T-cell (primary cell): ENCODE data around the gene RALGAPA2. TPM values are rescaled to one million over a fixed set of nuclear protein-coding genes. Genes with fewer than 3 reads are reported as not detected.

Source experiments
- ATAC-seq, 4 experiments: fragments of 200-7000 bp in 3 of 4; fragments of 150-1000 bp in 1 of 4; cut with Tn5 transposase; replicated peaks in 1 of 4; 1 replicate in 3 of 4; 2 replicates in 1 of 4; pipeline ENCODE4 v1.10.0; 2021; ENCODE audit warnings: moderate library complexity in 3 of 4, mild to moderate bottlenecking in 2 of 4, moderate number of reproducible peaks in 1 of 4
- CTCF ChIA-PET, 2 donors: fragments of 300-600 bp; sonication (Branson Sonifier 250); formaldehyde crosslinking; loops; one replicate each; lab custom pipeline; 2022; ENCODE audit warnings: antibody characterized with exemption in 2 of 2; lab: Charles Lee
- POLR2A ChIA-PET, 2 donors: fragments of 300-600 bp; sonication (Branson Sonifier 250); formaldehyde crosslinking; loops; one replicate each; lab custom pipeline; 2022; ENCODE audit warnings: antibody characterized with exemption in 2 of 2; lab: Charles Lee
- DNase-seq, 35 experiments: peaks; one replicate each; pipeline versions ENCODE4 v3.0.0 to v3.0.0-alpha.2; 2013 to 2023
- H3K27ac ChIP-seq: one replicate; pipeline ENCODE4 v1.5.1; 2013; ENCODE audit warnings: low read length
- H3K27me3 ChIP-seq, 2 experiments: replicated peaks in 1 of 2; 1 replicate in 1 of 2; 2 replicates in 1 of 2; pipeline versions ENCODE4 v1.6.1 to v1.7.0; 2013; ENCODE audit warnings: low read length in 1 of 2, mixed read lengths in 1 of 2; ENCODE audit not compliant: control insufficient read depth in 2 of 2, insufficient read depth in 2 of 2; ENCODE audit errors: extremely low read depth in 1 of 2
- H3K36me3 ChIP-seq, 2 donors: 1 replicate in 1 of 2; 2 replicates in 1 of 2; pipeline versions ENCODE4 v1.6.1 to v1.7.0; 2013; ENCODE audit warnings: low read length in 1 of 2; ENCODE audit not compliant: control insufficient read depth in 2 of 2, insufficient read depth in 1 of 2; ENCODE audit errors: extremely low read depth in 1 of 2
- H3K4me1 ChIP-seq, 2 experiments: 1 replicate in 1 of 2; 2 replicates in 1 of 2; pipeline versions ENCODE4 v1.6.1 to v1.7.0; 2013; ENCODE audit warnings: low read length in 2 of 2, mixed read lengths in 1 of 2; ENCODE audit not compliant: insufficient read depth in 2 of 2, control insufficient read depth in 1 of 2; ENCODE audit errors: extremely low read depth in 1 of 2
- H3K4me3 ChIP-seq, 2 donors: 1 replicate in 1 of 2; 2 replicates in 1 of 2; pipeline versions ENCODE4 v1.5.1 to v1.7.0; 2013; ENCODE audit warnings: mild to moderate bottlenecking in 2 of 2, low read length in 1 of 2, moderate library complexity in 1 of 2; ENCODE audit not compliant: control insufficient read depth in 1 of 2; ENCODE audit errors: extremely low read depth in 1 of 2
- H3K9me3 ChIP-seq: 2 replicates; pipeline ENCODE4 v1.7.0; 2013
- H3K27ac Mint-ChIP-seq, 2 donors: one replicate each; pipeline ENCODE4 v1.8.0; 2020 to 2021; ENCODE audit warnings: mild to moderate bottlenecking in 2 of 2, mixed read lengths in 2 of 2
- H3K27me3 Mint-ChIP-seq, 2 donors: one replicate each; pipeline ENCODE4 v1.8.0; 2021 to 2022; ENCODE audit warnings: mixed read lengths in 2 of 2
- H3K36me3 Mint-ChIP-seq: one replicate; pipeline ENCODE4 v1.8.0; 2021; ENCODE audit warnings: mixed read lengths
- H3K4me1 Mint-ChIP-seq, 3 donors: one replicate each; pipeline ENCODE4 v1.8.0; 2020 to 2022; ENCODE audit warnings: mixed read lengths in 3 of 3, mild to moderate bottlenecking in 1 of 3
- H3K4me3 Mint-ChIP-seq, 3 donors: one replicate each; pipeline ENCODE4 v1.8.0; 2020 to 2022; ENCODE audit warnings: mild to moderate bottlenecking in 3 of 3, mixed read lengths in 3 of 3, moderate library complexity in 3 of 3
- H3K9me3 Mint-ChIP-seq, 3 donors: one replicate each; pipeline ENCODE4 v1.8.0; 2020 to 2022; ENCODE audit warnings: mixed read lengths in 3 of 3
- WGBS: methylation state at CpG from one replicate; pipeline ENCODE4 v1.1.5; 2013; ENCODE audit warnings: missing lambda C conversion rate; ENCODE audit not compliant: insufficient coverage; 5-methylcytosine and 5-hydroxymethylcytosine counted together
- total RNA-seq, 35 experiments: library from RNA in 6 of 35; stranded (reverse) in 6 of 35; fragments of 120-200 nt in 1 of 35; gene quantifications; one replicate each; pipeline versions ENCODE4 v1.2.1 to v1.2.4 and lab custom pipeline; 2013 to 2026

Gene RALGAPA2
- total RNA-seq, 5 donors from 2014 or later (not counting 1 experiment from before 2014, with no cell fraction given): 28.0 to 36.1 (median 31.7) TPM

GRCh38 chr20:20737158-20737557 lies 24.7 kb upstream of the RALGAPA2 start:
- Mint-ChIP-seq H3K4me1 (peaks cover 13 to 32% (median 16%) of the 10 kb centered on the region in 3 donors), H3K9me3 (no peaks in the 10 kb centered on the region), H3K36me3 (no peaks in the 10 kb centered on the region), H3K4me3 (no peak overlapping the region), H3K27me3 (peaks cover 4 to 8% of the 10 kb centered on the region in 2 donors), H3K27ac (no peak overlapping the region)
- WGBS: 60% methylated on average over 1 of the region's 2 CpGs
- no peak for DNase-seq
- Histone ChIP-seq H3K27me3 (peaks cover 0 to 8% of the 10 kb centered on the region in 2 experiments), H3K9me3 (no peaks in the 10 kb centered on the region), H3K27ac (no peak overlapping the region), H3K4me3 (no peak overlapping the region), H3K4me1 (peaks cover 8 to 10% of the 10 kb centered on the region in 2 experiments), H3K36me3 (no peaks in the 10 kb centered on the region)
- ATAC-seq: no peak
- ChIA-PET CTCF (interaction anchor here in 1 of 2 donors (0.6 kb wide), 1 partner anchor 38 kb away, joined by 4 read pairs; no protein-coding TSS in a partner anchor), POLR2A (no interaction called here)

DNA sequence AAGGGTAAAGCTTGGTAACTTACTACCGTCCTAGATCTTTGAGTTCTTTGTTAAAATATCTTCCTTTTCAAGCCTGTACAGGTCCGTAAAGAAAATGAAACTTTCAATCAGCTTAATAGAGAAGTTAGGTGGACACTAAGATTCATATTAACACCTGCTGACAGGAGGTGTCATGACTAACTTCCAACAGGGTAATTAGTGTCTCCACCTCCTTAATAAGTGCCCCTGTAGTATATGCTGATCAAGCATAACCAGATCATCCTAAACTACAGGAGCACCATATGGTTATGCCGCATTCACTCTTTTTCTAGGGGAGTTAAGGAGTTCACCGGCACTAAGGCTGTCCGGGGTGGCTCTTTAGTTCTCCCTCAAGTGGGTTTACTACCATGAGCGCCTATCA lies 23.9 kb upstream of the RALGAPA2 start:
- ChIA-PET POLR2A (no interaction called here), CTCF (interaction anchor here in 1 of 2 donors (0.6 kb wide), 1 partner anchor 39 kb away, joined by 4 read pairs; no protein-coding TSS in a partner anchor)
- Mint-ChIP-seq H3K4me3 (no peak overlapping the region), H3K4me1 (peaks cover 13 to 32% (median 16%) of the 10 kb centered on the region in 3 donors), H3K27ac (no peak overlapping the region), H3K9me3 (no peaks in the 10 kb centered on the region), H3K36me3 (no peaks in the 10 kb centered on the region), H3K27me3 (peaks cover 4 to 5% of the 10 kb centered on the region in 2 donors)
- no peaks in the 10 kb centered on the region for H3K9me3 ChIP-seq
- ATAC-seq: no peak
- no peak overlapping the region for H3K27ac ChIP-seq
- no peaks in the 10 kb centered on the region for H3K36me3 ChIP-seq
- no peak for DNase-seq
- H3K4me3 ChIP-seq: no peak overlapping the region
- WGBS: no CpG with 5 or more reads among the region's 6 CpGs
- H3K4me1 ChIP-seq: peaks cover 8 to 10% of the 10 kb centered on the region in 2 experiments
- H3K27me3 ChIP-seq: peaks cover 0 to 7% of the 10 kb centered on the region in 2 experiments

- POLR2A ChIA-PET: no interaction called here
- no peak overlapping the region for H3K27ac ChIP-seq
- H3K4me1 ChIP-seq: peaks cover 8 to 10% of the 10 kb centered on the region in 2 experiments
- H3K36me3 Mint-ChIP-seq: no peaks in the 10 kb centered on the region
- DNase-seq (peak in 6 of 35 experiments; percentile 3 to 29 (median 13)), ATAC-seq (peak; percentile 23 to 86 (median 56))
- H3K4me1 Mint-ChIP-seq: peaks cover 13 to 32% (median 16%) of the 10 kb centered on the region in 3 donors
- H3K9me3 ChIP-seq: no peaks in the 10 kb centered on the region
- H3K27me3 Mint-ChIP-seq: peaks cover 4 to 5% of the 10 kb centered on the region in 2 donors
- peaks cover 0 to 3% of the 10 kb centered on the region in 2 experiments for H3K27me3 ChIP-seq
- H3K27ac Mint-ChIP-seq: peak overlapping the region; percentile 27 to 41
- CTCF ChIA-PET: no interaction called here
- H3K36me3 ChIP-seq: no peaks in the 10 kb centered on the region
- no peaks in the 10 kb centered on the region for H3K9me3 Mint-ChIP-seq
- H3K4me3 ChIP-seq: no peak overlapping the region
- 29% methylated on average over 2 of the region's 3 CpGs for WGBS
- peak overlapping the region in 1 of 3 donors; percentile 16 for H3K4me3 Mint-ChIP-seq
Observed at GRCh38 chr20:20734475-20734948, 22.1 kb upstream of the RALGAPA2 start.

GRCh38 chr20:20733943-20734342 lies 21.5 kb upstream of the RALGAPA2 start:
- POLR2A ChIA-PET: no interaction called here
- Histone ChIP-seq H3K27ac (no peak overlapping the region), H3K4me1 (peaks cover 8 to 10% of the 10 kb centered on the region in 2 experiments), H3K36me3 (no peaks in the 10 kb centered on the region), H3K9me3 (no peaks in the 10 kb centered on the region), H3K4me3 (no peak overlapping the region), H3K27me3 (peaks cover 0 to 3% of the 10 kb centered on the region in 2 experiments)
- no peak for ATAC-seq
- H3K4me3 Mint-ChIP-seq: peak overlapping the region in 1 of 3 donors; percentile 16
- whole genome bisulfite sequencing: 80% methylated on average over 1 of the region's 1 CpG
- CTCF ChIA-PET: no interaction called here
- no peaks in the 10 kb centered on the region for H3K9me3 Mint-ChIP-seq
- H3K27me3 Mint-ChIP-seq: peaks cover 4 to 5% of the 10 kb centered on the region in 2 donors
- H3K4me1 Mint-ChIP-seq: peaks cover 13 to 32% (median 16%) of the 10 kb centered on the region in 3 donors
- H3K27ac Mint-ChIP-seq: peak overlapping the region; percentile 27 to 41
- H3K36me3 Mint-ChIP-seq: no peaks in the 10 kb centered on the region
- DNase-seq: no peak

GRCh38 chr20:20732641-20733040 lies 20.2 kb upstream of the RALGAPA2 start:
- ChIA-PET POLR2A (no interaction called here), CTCF (no interaction called here)
- H3K4me1 Mint-ChIP-seq: peaks cover 13 to 32% (median 16%) of the 10 kb centered on the region in 3 donors
- H3K9me3 ChIP-seq: no peaks in the 10 kb centered on the region
- peaks cover 8 to 10% of the 10 kb centered on the region in 2 experiments for H3K4me1 ChIP-seq
- no peaks in the 10 kb centered on the region for H3K27me3 ChIP-seq
- no peaks in the 10 kb centered on the region for H3K36me3 Mint-ChIP-seq
- H3K9me3 Mint-ChIP-seq: no peaks in the 10 kb centered on the region
- H3K4me3 Mint-ChIP-seq: no peak overlapping the region
- H3K27ac Mint-ChIP-seq: no peak overlapping the region
- DNase-seq: no peak
- no peak overlapping the region for H3K4me3 ChIP-seq
- no peaks in the 10 kb centered on the region for H3K36me3 ChIP-seq
- peaks cover 4 to 6% of the 10 kb centered on the region in 2 donors for H3K27me3 Mint-ChIP-seq
- H3K27ac ChIP-seq: no peak overlapping the region
- 100% methylated on average over 2 of the region's 4 CpGs for WGBS
- no peak for ATAC-seq

DNA sequence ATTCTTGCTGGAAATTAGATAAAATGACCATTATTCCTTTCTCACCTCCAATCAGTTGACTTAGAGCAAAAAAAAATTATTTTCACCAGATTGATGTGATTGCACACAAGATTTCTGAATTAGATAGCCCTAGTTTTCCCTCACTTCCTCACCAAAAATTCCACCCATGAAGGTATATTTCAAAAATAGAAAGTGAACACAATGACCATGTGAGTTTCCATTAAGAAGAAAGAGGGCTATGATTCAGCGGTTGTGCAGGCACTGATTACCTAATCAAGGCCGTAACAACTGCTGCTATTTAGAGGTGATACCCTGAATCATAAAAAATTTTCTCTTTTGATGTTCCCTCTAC lies 19.5 kb upstream of the RALGAPA2 start:
- Mint-ChIP-seq H3K27ac (no peak overlapping the region), H3K27me3 (peaks cover 3 to 4% of the 10 kb centered on the region in 2 donors), H3K36me3 (no peaks in the 10 kb centered on the region), H3K4me3 (no peak overlapping the region), H3K4me1 (peaks cover 13 to 28% (median 16%) of the 10 kb centered on the region in 3 donors), H3K9me3 (no peaks in the 10 kb centered on the region)
- Histone ChIP-seq H3K27me3 (no peaks in the 10 kb centered on the region), H3K36me3 (no peaks in the 10 kb centered on the region), H3K27ac (no peak overlapping the region), H3K4me3 (no peak overlapping the region), H3K9me3 (no peaks in the 10 kb centered on the region), H3K4me1 (peaks cover 8 to 10% of the 10 kb centered on the region in 2 experiments)
- no peak for ATAC-seq
- ChIA-PET POLR2A (no interaction called here), CTCF (no interaction called here)
- no CpG with 5 or more reads among the region's 2 CpGs for WGBS
- DNase-seq: no peak
